Endodermal cell (in vitro differentiated cells): ENCODE results near the gene MRPS12. TPM values are rescaled to one million over a fixed set of nuclear protein-coding genes. Genes with fewer than 3 reads are reported as not detected.

Source experiments
- DNase-seq: peaks from one replicate; pipeline ENCODE4 v3.0.0-alpha.2; 2017
- H3K27ac ChIP-seq: 2 replicates; pipeline ENCODE4 v1.5.1; 2013; ENCODE audit warnings: mild to moderate bottlenecking, low read depth, low read length, moderate library complexity
- H3K27me3 ChIP-seq: 2 replicates; pipeline ENCODE4 v1.6.1; 2013; ENCODE audit warnings: mild to moderate bottlenecking, low read length, moderate library complexity; ENCODE audit not compliant: insufficient read depth, control insufficient read depth, poor library complexity, severe bottlenecking
- H3K36me3 ChIP-seq: 2 replicates; pipeline ENCODE4 v1.7.0; 2013; ENCODE audit warnings: mild to moderate bottlenecking, low read length, moderate library complexity; ENCODE audit not compliant: control insufficient read depth, insufficient read depth
- H3K4me1 ChIP-seq: one replicate; pipeline ENCODE4 v1.7.0; 2013; ENCODE audit warnings: low read length; ENCODE audit not compliant: control insufficient read depth, insufficient read depth
- H3K4me3 ChIP-seq: 2 replicates; pipeline ENCODE4 v1.5.1; 2013; ENCODE audit warnings: mild to moderate bottlenecking, low read length, moderate library complexity
- H3K9ac ChIP-seq: 2 replicates; pipeline ENCODE4 v1.6.1; 2013; ENCODE audit warnings: mild to moderate bottlenecking, low read length, moderate library complexity; ENCODE audit not compliant: poor library complexity, severe bottlenecking; ENCODE audit errors: extremely low read depth
- H3K9me3 ChIP-seq: 2 replicates; pipeline ENCODE4 v1.6.1; 2013; ENCODE audit warnings: mild to moderate bottlenecking, low read length, moderate library complexity; ENCODE audit not compliant: control insufficient read depth
- H3K27ac Mint-ChIP-seq: 2 replicates; pipeline ENCODE4 v1.8.0; 2020; ENCODE audit warnings: mixed read lengths
- H3K27me3 Mint-ChIP-seq: 2 replicates; pipeline ENCODE4 v1.8.0; 2021; ENCODE audit warnings: mild to moderate bottlenecking, mixed read lengths; ENCODE audit not compliant: insufficient read depth
- H3K36me3 Mint-ChIP-seq: 2 replicates; pipeline ENCODE4 v1.8.0; 2020; ENCODE audit warnings: low read depth, mixed read lengths
- H3K4me1 Mint-ChIP-seq: 2 replicates; pipeline ENCODE4 v1.8.0; 2020; ENCODE audit warnings: mixed read lengths
- H3K4me3 Mint-ChIP-seq: 2 replicates; pipeline ENCODE4 v1.8.0; 2020; ENCODE audit warnings: mild to moderate bottlenecking, moderate library complexity, mixed read lengths
- H3K9me3 Mint-ChIP-seq: 2 replicates; pipeline ENCODE4 v1.8.0; 2020; ENCODE audit warnings: mild to moderate bottlenecking, mixed read lengths
- CTCF ChIP-seq: fragments of 200-600 bp; sonication (generic); conservative IDR thresholded peaks from 2 replicates; pipeline ENCODE4 v1.5.0; 2021; ENCODE audit warnings: antibody characterized with exemption, mild to moderate bottlenecking
- WGBS, 2 experiments: methylation state at CpG; one replicate each; pipeline versions ENCODE4 v1.1.5 to v1.1.7; 2013; ENCODE audit warnings: missing lambda C conversion rate in 2 of 2, mixed read lengths in 1 of 2; ENCODE audit not compliant: insufficient coverage in 1 of 2, insufficient read length in 1 of 2; 5-methylcytosine and 5-hydroxymethylcytosine counted together
- total RNA-seq, 2 donors: library from RNA; stranded (reverse); fragmentation: NEBNext Ultra II Directional in 1 of 2; extraction: Animal tissue kit (Norgen Biotek cat#: 25700) in 1 of 2; gene quantifications; 2 replicates in 1 of 2; 3 replicates in 1 of 2; pipeline ENCODE4 v1.2.1, GENCODE V29; 2021

The MRPS12 gene
- total RNA-seq, 2 donors from 2014 or later, result 37.5 to 38.3 TPM

- no peaks in the 10 kb centered on the region for H3K4me1 ChIP-seq
- DNase-seq, result no peak
- TF ChIP-seq CTCF, result no peak
- Mint-ChIP-seq H3K4me3 (no peak overlapping the region), H3K27ac (no peak overlapping the region), H3K36me3 (no peaks in the 10 kb centered on the region), H3K9me3 (peaks cover 17% of the 10 kb centered on the region), H3K4me1 (peaks cover 11% of the 10 kb centered on the region), H3K27me3 (peaks cover 2% of the 10 kb centered on the region)
- no peaks in the 10 kb centered on the region for H3K36me3 ChIP-seq
- no peak overlapping the region for H3K4me3 ChIP-seq
- no peak overlapping the region for H3K9ac ChIP-seq
- H3K27me3 ChIP-seq, result no peaks in the 10 kb centered on the region
- no peak overlapping the region for H3K27ac ChIP-seq
- H3K9me3 ChIP-seq, result peaks cover 15% of the 10 kb centered on the region
- WGBS, 2 experiments, result 84 to 90% methylated on average over 1 to 5 of the region's 5 CpGs
Observed at GRCh38 chr19:38979812-38980211, 49.1 kb downstream of the MRPS12 start.

- Histone ChIP-seq H3K4me3 (no peak overlapping the region), H3K9ac (no peak overlapping the region), H3K9me3 (peaks cover 15% of the 10 kb centered on the region), H3K4me1 (no peaks in the 10 kb centered on the region), H3K27me3 (no peaks in the 10 kb centered on the region), H3K36me3 (no peaks in the 10 kb centered on the region), H3K27ac (no peak overlapping the region)
- TF ChIP-seq CTCF, result no peak
- H3K9me3 Mint-ChIP-seq, result peaks cover 17% of the 10 kb centered on the region
- 92 to 95% methylated on average over 8 to 10 of the region's 10 CpGs for WGBS, 2 experiments
- no peak overlapping the region for H3K27ac Mint-ChIP-seq
- no peak for DNase-seq
- no peaks in the 10 kb centered on the region for H3K36me3 Mint-ChIP-seq
- H3K4me1 Mint-ChIP-seq, result peaks cover 9% of the 10 kb centered on the region
- H3K4me3 Mint-ChIP-seq, result no peak overlapping the region
- H3K27me3 Mint-ChIP-seq, result peaks cover 2% of the 10 kb centered on the region
Observed at GRCh38 chr19:38980583-38981374, 50.0 kb downstream of the MRPS12 start.

Other genes starting within 250 kb of the MRPS12 start
- 10 to 100 TPM; 14.5 to 83.0 TPM for gene CAPN12, start 186.5 kb upstream of the MRPS12 start, total RNA-seq
- gene LGALS7, start 157.4 kb upstream of the MRPS12 start, total RNA-seq, result 1 to 10 TPM in 1 of 2 donors, not detected in 1; 1.8 TPM
- not detected for gene LGALS7B, start 141.7 kb upstream of the MRPS12 start, total RNA-seq
- under 1 TPM; 0.49 to 0.84 TPM for gene LGALS4, start 118.0 kb upstream of the MRPS12 start, total RNA-seq
- 100 to 1,000 TPM; 114 to 129 TPM for gene ECH1, start 99.2 kb upstream of the MRPS12 start, total RNA-seq
- gene HNRNPL, start 81.0 kb upstream of the MRPS12 start, total RNA-seq, result 100 to 1,000 TPM; 607 to 646 TPM
- gene RINL, start 52.7 kb upstream of the MRPS12 start, total RNA-seq, result 1 to 10 TPM; 4.8 to 6.7 TPM
- gene SIRT2, start 31.3 kb upstream of the MRPS12 start, total RNA-seq, result 10 to 100 TPM; 10.4 to 13.7 TPM
- 10 to 100 TPM; 20.7 to 24.3 TPM for gene NFKBIB, start 31.0 kb upstream of the MRPS12 start, total RNA-seq
- 1 to 10 TPM in 1 of 2 donors, not detected in 1; 1.2 TPM for gene CCER2, start 18.8 kb upstream of the MRPS12 start, total RNA-seq
- 10 to 100 TPM; 53.2 to 60.2 TPM for gene SARS2, start 181 bp upstream of the MRPS12 start, total RNA-seq
- 10 to 100 TPM; 21.2 to 40.3 TPM for gene FBXO17, start 44.8 kb downstream of the MRPS12 start, total RNA-seq
- 10 to 100 TPM; 12.5 to 21.6 TPM for gene FBXO27, start 101.6 kb downstream of the MRPS12 start, total RNA-seq
- under 1 TPM in 1 of 2 donors, not detected in 1; 0.29 TPM for gene ACP7, start 153.4 kb downstream of the MRPS12 start, total RNA-seq
- 10 to 100 TPM; 63.9 to 68.1 TPM for gene PAK4, start 194.8 kb downstream of the MRPS12 start, total RNA-seq